Activated T-cell treated with anti-CD3 and anti-CD28 coated beads, Interleukin-2, amount 50 U/mL, for 48 hours (primary cell): ENCODE measurements around the gene FEZF1.

Source experiments
- DNase-seq, 2 experiments: peaks; one replicate each; pipeline ENCODE4 v3.0.0-alpha.2; 2020

FEZF1 gene

GRCh38 chr7:122261442-122261841, 43.1 kb downstream of the FEZF1 start:
- no peak for DNase-seq

- DNase-seq, result no peak
Observed at GRCh38 chr7:122261016-122261415, 43.5 kb downstream of the FEZF1 start.

- DNase-seq, result no peak
Observed at GRCh38 chr7:122260336-122260735, 44.2 kb downstream of the FEZF1 start.

GRCh38 chr7:122258971-122259370, 45.6 kb downstream of the FEZF1 start:
- no peak for DNase-seq

GRCh38 chr7:122257056-122257455, 47.5 kb downstream of the FEZF1 start:
- DNase-seq, result no peak

- no peak for DNase-seq
Observed at GRCh38 chr7:122256046-122256445, 48.5 kb downstream of the FEZF1 start.

- DNase-seq, result no peak
Observed at GRCh38 chr7:122255454-122255853, 49.1 kb downstream of the FEZF1 start.
